SJCRH30 (cell line): ENCODE data around the gene CAMK2D. TPM values are rescaled to one million over a fixed set of nuclear protein-coding genes. Genes with fewer than 3 reads are reported as not detected.
"Not testable (repeated sequence)": the region's sequence is repeated elsewhere in the genome, so short reads cannot be mapped to it uniquely, and the experiment has no call there.

Experiments used
- DNase-seq, 2 experiments: peaks; one replicate each; pipeline ENCODE4 v3.0.0-alpha.2; 2015 to 2020
- H3K27ac ChIP-seq: fragments of 250-450 bp; sonication (Bioruptor Pico); 2 replicates; pipeline ENCODE4 v1.5.1; 2020; ENCODE audit warnings: mild to moderate bottlenecking, moderate library complexity
- H3K27me3 ChIP-seq: fragments of 250-450 bp; sonication (Bioruptor Pico); 2 replicates; pipeline ENCODE4 v1.5.1; 2020; ENCODE audit warnings: mild to moderate bottlenecking, moderate library complexity
- H3K36me3 ChIP-seq: fragments of 250-450 bp; sonication (Bioruptor Pico); 2 replicates; pipeline ENCODE4 v1.5.1; 2020; ENCODE audit warnings: mild to moderate bottlenecking, moderate library complexity
- H3K4me1 ChIP-seq: fragments of 250-450 bp; sonication (Bioruptor Pico); 2 replicates; pipeline ENCODE4 v1.5.1; 2020; ENCODE audit warnings: mild to moderate bottlenecking, moderate library complexity
- H3K4me3 ChIP-seq: fragments of 250-450 bp; sonication (Bioruptor Pico); 2 replicates; pipeline ENCODE4 v1.5.1; 2020; ENCODE audit warnings: mild to moderate bottlenecking, moderate library complexity
- H3K9me3 ChIP-seq: fragments of 250-450 bp; sonication (Bioruptor Pico); replicated peaks from 2 replicates; pipeline ENCODE4 v1.5.1; 2020; ENCODE audit warnings: mild to moderate bottlenecking, moderate library complexity
- total RNA-seq: library from RNA; depleted of rRNA; stranded (reverse); fragments of >200 nt; shearing (Covaris generic); gene quantifications from 2 replicates; pipeline ENCODE4 v1.2.3, GENCODE V29; 2014; rRNA removed

CAMK2D gene
- 35.4 and 36.4 TPM in 2 replicates for total RNA-seq

- DNase-seq, result peak; percentile 93 to 94
- Histone ChIP-seq H3K9me3 (no peaks in the 10 kb centered on the region), H3K27me3 (no peaks in the 10 kb centered on the region), H3K4me1 (peaks cover 14% of the 10 kb centered on the region), H3K27ac (peak within 1 kb of the TSS; percentile 86), H3K36me3 (no peaks in the 10 kb centered on the region), H3K4me3 (peak within 1 kb of the TSS; percentile 73)
Observed at GRCh38 chr4:113761620-113762185, at the start of gene CAMK2D. TSS of gene CAMK2D (minus strand) at chr4:113761738. CDS start at chr4:113761068, 670 bp downstream.

- Histone ChIP-seq H3K4me3 (no peak overlapping the region), H3K4me1 (peaks cover 9% of the 10 kb centered on the region), H3K9me3 (no peaks in the 10 kb centered on the region), H3K36me3 (no peaks in the 10 kb centered on the region), H3K27me3 (no peaks in the 10 kb centered on the region), H3K27ac (no peak overlapping the region)
- peak in 1 of 2 experiments; percentile 30 for DNase-seq
Observed at GRCh38 chr4:113810906-113811305, 49.4 kb upstream of the CAMK2D start.

- Histone ChIP-seq H3K4me1 (peaks cover 9% of the 10 kb centered on the region), H3K27ac (no peak overlapping the region), H3K4me3 (no peak overlapping the region), H3K9me3 (no peaks in the 10 kb centered on the region), H3K27me3 (no peaks in the 10 kb centered on the region), H3K36me3 (no peaks in the 10 kb centered on the region)
- no peak for DNase-seq
Observed at GRCh38 chr4:113809311-113809710, 47.8 kb upstream of the CAMK2D start.

- no peak overlapping the region for H3K27ac ChIP-seq
- peaks cover 9% of the 10 kb centered on the region for H3K4me1 ChIP-seq
- peaks cover 4% of the 10 kb centered on the region; the same call in 1 of the 2 replicates for H3K9me3 ChIP-seq
- H3K27me3 ChIP-seq, result no peaks in the 10 kb centered on the region
- DNase-seq, result no peak
- H3K4me3 ChIP-seq, result no peak overlapping the region
- H3K36me3 ChIP-seq, result no peaks in the 10 kb centered on the region
Observed at GRCh38 chr4:113806850-113807249, 45.3 kb upstream of the CAMK2D start.

- peaks cover 4% of the 10 kb centered on the region; the same call in 1 of the 2 replicates for H3K9me3 ChIP-seq
- H3K27me3 ChIP-seq, result no peaks in the 10 kb centered on the region
- DNase-seq, result no peak
- no peaks in the 10 kb centered on the region for H3K36me3 ChIP-seq
- H3K4me3 ChIP-seq, result no peak overlapping the region
- no peak overlapping the region for H3K27ac ChIP-seq
- no peaks in the 10 kb centered on the region for H3K4me1 ChIP-seq
Observed at GRCh38 chr4:113801882-113802281, 40.3 kb upstream of the CAMK2D start.

- not testable (repeated sequence) for H3K4me3 ChIP-seq, DNase-seq, H3K4me1 ChIP-seq, H3K36me3 ChIP-seq, H3K27me3 ChIP-seq, H3K9me3 ChIP-seq, H3K27ac ChIP-seq
Observed at GRCh38 chr4:113796381-113796780, 34.8 kb upstream of the CAMK2D start.

GRCh38 chr4:113790478-113790877, 28.9 kb upstream of the CAMK2D start:
- Histone ChIP-seq H3K27me3 (no peaks in the 10 kb centered on the region), H3K4me3 (no peak overlapping the region), H3K9me3 (no peaks in the 10 kb centered on the region), H3K36me3 (no peaks in the 10 kb centered on the region), H3K27ac (no peak overlapping the region), H3K4me1 (no peaks in the 10 kb centered on the region)
- DNase-seq, result no peak

GRCh38 chr4:113788888-113789287, 27.4 kb upstream of the CAMK2D start:
- DNase-seq, result peak in 1 of 2 experiments; percentile 6
- no peak overlapping the region for H3K27ac ChIP-seq

GRCh38 chr4:113785781-113786180, 24.2 kb upstream of the CAMK2D start:
- Histone ChIP-seq H3K27me3 (no peaks in the 10 kb centered on the region), H3K36me3 (no peaks in the 10 kb centered on the region)
- DNase-seq, result no peak

More at GRCh38 chr4:113788888-113789287, 27.4 kb upstream of the CAMK2D start:
- no peaks in the 10 kb centered on the region for H3K27me3 ChIP-seq
- no peaks in the 10 kb centered on the region for H3K9me3 ChIP-seq
- H3K4me3 ChIP-seq, result no peak overlapping the region
- H3K36me3 ChIP-seq, result no peaks in the 10 kb centered on the region
- H3K4me1 ChIP-seq, result no peaks in the 10 kb centered on the region

GRCh38 chr4:113784497-113785250, 23.1 kb upstream of the CAMK2D start:
- DNase-seq, result no peak
- no peaks in the 10 kb centered on the region for H3K36me3 ChIP-seq
- no peaks in the 10 kb centered on the region for H3K4me1 ChIP-seq
- no peak overlapping the region for H3K27ac ChIP-seq
- no peak overlapping the region for H3K4me3 ChIP-seq
- H3K9me3 ChIP-seq, result no peaks in the 10 kb centered on the region
- H3K27me3 ChIP-seq, result no peaks in the 10 kb centered on the region

More at GRCh38 chr4:113785781-113786180, 24.2 kb upstream of the CAMK2D start:
- Histone ChIP-seq H3K9me3 (no peaks in the 10 kb centered on the region), H3K4me1 (no peaks in the 10 kb centered on the region), H3K27ac (no peak overlapping the region), H3K4me3 (no peak overlapping the region)

- DNase-seq, result no peak
- Histone ChIP-seq H3K36me3 (no peaks in the 10 kb centered on the region), H3K4me1 (no peaks in the 10 kb centered on the region), H3K27ac (no peak overlapping the region), H3K4me3 (no peak overlapping the region), H3K9me3 (no peaks in the 10 kb centered on the region), H3K27me3 (no peaks in the 10 kb centered on the region)
Observed at GRCh38 chr4:113783701-113784100, 22.2 kb upstream of the CAMK2D start.

- no peak overlapping the region for H3K27ac ChIP-seq
- no peaks in the 10 kb centered on the region for H3K36me3 ChIP-seq
- H3K4me3 ChIP-seq, result no peak overlapping the region
- no peak for DNase-seq
- H3K27me3 ChIP-seq, result no peaks in the 10 kb centered on the region
- H3K4me1 ChIP-seq, result no peaks in the 10 kb centered on the region
- H3K9me3 ChIP-seq, result no peaks in the 10 kb centered on the region
Observed at GRCh38 chr4:113783289-113783688, 21.8 kb upstream of the CAMK2D start.

GRCh38 chr4:113781439-113782040, 20.0 kb upstream of the CAMK2D start:
- Histone ChIP-seq H3K4me3 (no peak overlapping the region), H3K36me3 (no peaks in the 10 kb centered on the region), H3K9me3 (no peaks in the 10 kb centered on the region), H3K27me3 (no peaks in the 10 kb centered on the region), H3K4me1 (no peaks in the 10 kb centered on the region), H3K27ac (no peak overlapping the region)
- DNase-seq, result peak in 1 of 2 experiments; percentile 52

- Histone ChIP-seq H3K36me3 (no peaks in the 10 kb centered on the region), H3K27me3 (no peaks in the 10 kb centered on the region), H3K4me1 (no peaks in the 10 kb centered on the region), H3K27ac (no peak overlapping the region), H3K9me3 (no peaks in the 10 kb centered on the region), H3K4me3 (no peak overlapping the region)
- no peak for DNase-seq
Observed at GRCh38 chr4:113776679-113777078, 15.1 kb upstream of the CAMK2D start.

GRCh38 chr4:113776016-113776415, 14.5 kb upstream of the CAMK2D start:
- Histone ChIP-seq H3K27me3 (no peaks in the 10 kb centered on the region), H3K4me3 (no peak overlapping the region), H3K4me1 (no peaks in the 10 kb centered on the region), H3K9me3 (no peaks in the 10 kb centered on the region), H3K36me3 (no peaks in the 10 kb centered on the region), H3K27ac (no peak overlapping the region)
- DNase-seq, result no peak
